CD4-positive, alpha-beta T cell treated with Interleukin-15 for 1 hour (primary cell): ENCODE results near the gene RASSF4.

Experiments
- DNase-seq: peaks from one replicate; pipeline ENCODE4 v3.0.0-alpha.2; 2020

The RASSF4 gene

DNA sequence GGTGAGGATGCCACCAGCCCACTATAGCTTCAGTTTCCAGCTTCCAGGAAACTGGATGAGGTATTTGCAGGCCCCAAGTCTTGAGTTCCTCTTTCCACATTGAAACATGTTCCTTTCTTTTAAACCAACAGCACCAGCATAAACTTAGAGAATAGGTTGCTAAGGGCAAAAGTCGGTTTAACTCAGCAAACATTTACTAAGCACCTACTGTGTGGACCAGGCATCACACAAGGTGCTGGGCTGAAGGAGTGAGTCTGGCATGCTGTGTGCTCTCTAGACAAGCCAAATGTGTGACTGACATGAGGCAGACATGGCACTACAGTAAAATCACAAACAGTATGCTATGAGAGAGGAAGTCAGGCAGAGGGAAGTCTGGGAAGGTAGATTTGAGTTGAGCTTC, 11.0 kb upstream of the RASSF4 start:
- DNase-seq = no peak

DNA sequence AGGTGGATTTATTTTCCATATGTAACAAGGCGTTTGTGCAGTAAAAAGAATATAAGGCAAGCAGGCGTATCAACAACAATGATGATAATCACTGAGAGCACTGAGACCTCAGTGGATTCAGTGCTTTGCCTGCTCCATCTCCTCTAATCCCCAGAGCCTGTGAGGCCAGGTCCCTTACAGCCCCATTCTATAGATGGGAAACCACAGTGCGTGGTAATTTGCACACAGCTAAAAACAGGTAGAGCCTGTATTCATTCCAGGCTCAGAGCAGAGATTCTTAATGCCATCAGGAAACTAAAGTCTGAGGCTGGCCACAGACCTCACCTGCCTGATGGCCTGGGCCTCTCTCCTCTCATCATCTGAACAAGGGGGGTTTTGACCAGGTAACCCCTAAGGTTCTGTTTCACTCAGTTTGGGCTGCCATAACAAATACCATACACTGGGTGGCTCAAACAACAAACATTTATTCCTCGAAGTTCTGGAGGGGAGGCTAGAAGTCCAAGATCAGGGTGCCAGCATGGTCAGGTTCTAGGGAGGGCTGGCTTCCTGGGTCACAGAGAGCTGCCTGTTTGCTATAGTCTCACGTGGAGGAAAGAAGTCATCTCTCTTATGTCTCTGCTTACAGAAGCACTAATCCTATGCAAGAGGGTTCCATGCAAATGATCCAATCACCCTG, 10.3 kb upstream of the RASSF4 start:
- DNase-seq = no peak

DNA sequence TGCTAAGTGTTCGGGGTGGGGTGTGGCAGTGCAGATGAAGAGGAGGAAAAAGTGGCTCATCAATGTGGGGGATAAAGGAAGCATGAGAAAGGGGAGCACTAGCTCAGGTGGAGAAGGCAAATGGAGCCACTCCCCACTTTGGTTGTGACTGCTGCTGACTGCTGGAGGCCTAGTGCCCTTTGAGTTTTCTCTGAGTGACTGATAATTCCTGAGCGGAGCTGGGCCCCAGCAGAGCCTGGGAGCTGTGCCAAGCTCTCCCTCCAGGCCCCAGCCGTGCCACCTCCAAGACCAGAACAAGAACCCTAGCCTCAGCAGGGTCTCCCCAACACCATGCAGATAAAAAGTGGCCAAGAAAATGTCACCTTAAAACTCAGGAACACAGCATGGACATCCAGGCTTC, 9.7 kb upstream of the RASSF4 start:
- DNase-seq = no peak

DNA sequence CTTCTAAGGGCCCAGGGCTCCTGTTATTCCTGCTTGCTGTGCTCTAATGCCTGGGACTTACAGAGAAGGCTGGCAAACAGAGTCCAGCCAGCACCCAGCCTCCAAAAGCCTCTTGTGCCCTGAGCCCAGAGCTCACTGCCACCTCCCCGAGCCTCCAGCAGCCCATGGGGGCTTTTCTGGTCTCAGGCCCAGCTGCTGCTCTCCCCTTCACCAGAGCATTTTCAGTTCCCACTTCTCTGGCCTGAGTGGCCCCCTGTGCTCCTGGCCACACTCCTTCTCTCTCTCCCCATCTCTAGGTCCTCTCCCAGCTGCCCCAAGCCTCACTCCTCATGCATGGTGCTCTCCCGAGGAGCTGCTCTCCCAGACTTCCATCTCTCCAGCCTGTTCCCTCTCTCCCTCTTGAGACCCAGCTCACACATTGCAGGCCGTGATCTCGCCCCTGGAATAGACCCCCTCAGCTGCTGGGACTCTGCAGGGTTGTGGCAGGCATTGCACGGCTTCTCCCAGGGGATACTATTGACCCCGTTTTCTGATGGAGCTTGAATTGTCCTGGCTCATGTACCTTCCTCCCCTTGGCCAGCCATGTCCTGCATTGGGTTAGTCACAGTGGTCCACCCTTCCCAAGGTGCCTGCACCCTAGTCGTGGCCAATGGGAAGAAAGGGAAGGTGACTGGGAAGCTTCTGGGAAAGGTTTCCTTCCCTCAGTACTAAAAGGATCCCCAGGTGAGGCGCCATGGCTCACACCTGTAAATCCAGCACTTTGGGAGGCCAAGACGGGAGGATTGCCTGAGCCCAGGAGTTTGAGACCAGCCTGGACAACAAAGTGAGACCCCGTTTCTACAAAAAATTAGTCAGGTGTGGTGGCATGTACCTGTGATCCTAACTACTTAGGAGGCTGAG, 9.0 kb upstream of the RASSF4 start:
- no peak for DNase-seq

DNA sequence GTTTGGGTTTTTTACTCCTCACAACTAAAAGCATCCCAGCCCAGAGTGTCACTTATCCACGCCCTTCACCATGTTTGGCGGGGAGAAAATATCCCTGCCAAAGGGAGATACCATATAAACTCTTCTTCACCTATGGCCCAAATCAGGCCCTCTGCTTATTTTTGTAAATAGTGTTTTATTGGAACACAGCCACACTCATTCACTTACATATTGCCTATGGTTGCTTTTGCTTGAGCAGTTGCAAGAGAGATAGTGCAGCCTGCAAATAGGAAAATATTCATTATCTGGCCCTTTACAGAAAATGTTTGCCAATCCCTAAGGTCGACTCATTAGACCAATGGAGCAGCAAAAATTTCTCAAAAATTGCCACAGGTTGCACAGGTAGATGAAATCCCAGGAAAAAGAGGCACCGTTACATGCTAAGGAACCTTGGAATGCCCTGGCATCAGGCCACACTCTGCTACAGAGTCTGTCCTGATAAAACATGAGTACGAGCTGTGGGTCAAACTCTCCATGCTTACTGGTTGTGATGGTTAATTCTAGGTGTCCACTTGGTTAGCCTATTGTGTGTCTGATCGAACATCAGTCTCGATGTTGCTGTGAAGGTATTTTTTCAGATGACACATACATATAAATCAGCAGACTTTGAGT, 7.9 kb upstream of the RASSF4 start:
- no peak for DNase-seq

DNA sequence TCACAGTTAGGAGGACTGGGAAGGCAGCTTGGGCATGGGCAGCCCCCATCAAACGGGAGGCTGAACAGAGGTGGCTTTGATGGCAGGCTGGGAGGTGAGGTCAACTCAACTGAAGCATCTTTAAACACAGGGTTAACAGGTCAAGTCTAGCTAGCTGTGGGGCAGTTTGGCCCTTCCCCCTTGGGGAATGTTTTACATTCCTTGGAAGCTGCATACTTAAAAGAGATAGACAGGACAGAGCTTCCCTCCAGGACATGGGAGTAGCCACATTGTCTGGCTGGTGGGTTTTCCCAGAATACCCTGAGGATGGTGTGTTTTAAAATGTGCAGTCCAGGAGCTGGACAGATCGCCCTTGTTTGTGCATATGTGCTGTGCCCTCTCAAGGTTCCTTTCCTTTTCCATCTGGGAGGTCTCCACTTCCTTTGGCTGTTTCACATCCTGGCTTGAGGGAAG, 6.8 kb upstream of the RASSF4 start:
- DNase-seq = no peak

DNA sequence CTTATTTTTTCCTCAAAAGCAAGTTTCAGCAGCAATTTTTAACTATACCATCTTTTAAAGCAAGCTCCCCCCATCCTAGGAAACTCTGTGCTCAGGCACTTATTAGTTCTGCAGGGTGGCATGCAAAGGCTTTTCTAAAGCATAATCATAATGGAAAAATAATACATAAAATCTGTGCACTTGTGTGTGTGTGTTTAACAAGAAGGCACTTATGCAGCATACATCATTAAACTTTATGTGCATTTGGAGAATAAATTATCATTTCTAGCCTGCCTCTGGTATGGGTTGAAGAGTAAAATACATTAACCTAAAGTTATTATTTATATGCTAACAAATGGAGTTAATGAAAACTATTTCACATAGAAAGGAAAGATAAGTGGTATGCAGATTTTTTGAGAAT, 5.6 kb upstream of the RASSF4 start:
- no peak for DNase-seq

DNA sequence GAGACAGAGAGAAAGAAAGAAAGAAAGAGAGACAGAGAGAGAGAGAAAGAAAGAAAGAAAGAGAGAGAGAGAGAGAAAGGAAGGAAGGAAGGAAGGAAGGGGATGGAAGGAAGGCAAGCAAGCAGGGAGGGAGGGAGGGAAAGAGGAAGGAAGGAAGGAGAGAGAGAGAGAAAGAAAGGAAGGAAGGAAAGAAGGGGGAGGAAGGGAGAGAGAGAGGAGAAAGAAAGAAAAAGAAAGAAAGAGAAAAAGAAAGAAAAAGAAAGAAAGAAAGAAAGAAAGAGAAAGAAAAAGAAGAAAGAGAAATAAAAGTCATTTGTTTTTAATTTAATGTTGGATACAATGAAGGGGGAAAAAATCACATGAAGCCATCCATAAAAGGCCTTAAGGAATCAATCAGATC, 4.6 kb upstream of the RASSF4 start:
- no peak for DNase-seq

DNA sequence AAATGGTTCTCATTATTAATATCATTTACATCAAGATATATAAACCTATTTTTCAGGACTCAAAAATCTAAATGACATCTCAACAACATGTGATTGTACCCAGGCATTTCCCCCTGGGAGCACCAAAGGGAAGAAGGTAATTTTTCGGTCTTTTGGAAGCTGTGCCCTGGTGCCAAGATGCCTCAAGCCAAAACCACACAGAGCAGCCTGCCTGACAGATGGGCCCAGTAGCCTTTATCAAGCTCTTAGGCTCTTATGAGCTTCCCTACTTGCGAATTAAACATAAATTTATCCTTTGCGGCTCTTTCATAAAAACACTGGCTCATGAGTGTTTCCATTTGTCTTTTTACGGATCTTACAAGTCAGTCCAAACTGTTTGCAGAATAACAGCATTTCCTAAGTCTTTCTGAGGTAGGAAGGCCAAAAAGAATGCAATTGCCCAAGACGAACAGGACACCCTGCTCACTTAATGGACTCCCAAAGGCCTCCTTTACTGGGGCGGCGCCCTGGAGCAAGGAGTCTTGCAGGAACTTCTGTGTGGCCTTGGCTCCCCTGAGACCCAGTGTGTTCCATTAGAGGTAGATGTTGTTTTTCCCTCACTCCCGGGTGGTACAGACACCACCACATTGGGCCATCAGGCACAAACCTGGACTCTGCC, 4.1 kb upstream of the RASSF4 start:
- DNase-seq = peak; percentile 9

DNA sequence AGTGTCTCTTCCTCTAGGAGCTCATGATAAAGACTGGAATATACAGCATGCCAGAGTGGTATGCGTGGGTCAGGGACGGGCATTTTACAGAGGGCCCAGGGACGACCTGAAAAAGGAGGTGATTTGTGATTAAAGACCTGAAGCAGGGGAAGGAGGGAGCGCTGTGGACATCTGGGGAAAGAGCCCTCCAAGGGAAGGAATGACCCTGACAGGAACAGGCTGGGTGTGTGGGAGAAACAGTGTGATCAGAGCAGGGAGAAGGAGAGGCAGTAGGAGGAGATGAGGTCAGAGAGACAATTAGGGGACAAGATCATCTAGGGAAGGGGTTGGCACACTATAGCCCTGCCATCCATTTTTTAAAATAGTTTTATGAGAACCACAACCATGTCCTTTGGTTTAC, 3.4 kb upstream of the RASSF4 start:
- DNase-seq = no peak

DNA sequence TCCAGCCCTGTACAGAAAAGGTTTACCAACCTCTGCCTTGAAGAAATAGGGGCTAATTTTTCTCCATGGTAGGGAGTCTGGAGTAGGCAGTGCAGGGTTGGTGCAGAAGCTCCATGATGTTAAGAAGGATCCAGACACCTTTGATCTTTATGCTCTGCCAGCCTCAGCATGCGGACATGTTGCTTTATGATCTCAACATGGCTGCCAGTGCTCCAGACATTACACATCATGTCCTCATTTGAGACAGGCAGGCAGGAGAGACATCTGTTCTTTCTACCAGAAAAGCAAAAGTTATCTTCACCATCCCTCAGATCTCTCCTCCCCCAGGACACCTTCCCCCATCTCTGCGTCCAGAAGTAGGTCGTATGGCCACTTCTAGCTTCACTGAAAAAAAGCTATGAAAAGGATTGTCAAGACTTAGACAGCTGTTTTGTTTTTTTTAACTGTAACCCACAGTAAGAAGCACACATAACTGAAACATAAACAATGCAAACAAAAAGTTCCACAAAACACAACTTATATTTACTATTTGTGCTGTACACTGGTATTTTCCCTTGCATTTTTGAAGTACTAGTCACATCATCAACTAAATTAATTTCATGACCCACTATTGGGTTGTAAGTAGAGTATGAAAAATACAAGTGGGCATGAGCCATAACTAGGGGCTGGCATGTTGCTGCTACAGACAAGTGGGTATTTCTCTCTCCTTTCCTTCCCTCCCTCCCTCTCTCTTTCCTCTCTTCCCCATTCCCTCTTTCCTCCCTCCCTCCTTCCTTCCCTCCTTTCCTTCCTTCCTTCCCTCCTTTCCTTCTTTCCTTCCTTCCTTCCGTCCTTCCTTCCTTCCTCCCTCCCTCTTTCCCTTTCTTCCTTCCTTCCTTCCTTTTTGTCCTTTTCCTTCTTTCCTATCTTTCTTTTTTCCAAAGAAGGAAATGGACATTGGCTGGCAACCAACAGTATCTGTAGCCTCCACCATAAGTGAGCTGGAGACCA, 2.6 kb upstream of the RASSF4 start:
- DNase-seq = no peak

DNA sequence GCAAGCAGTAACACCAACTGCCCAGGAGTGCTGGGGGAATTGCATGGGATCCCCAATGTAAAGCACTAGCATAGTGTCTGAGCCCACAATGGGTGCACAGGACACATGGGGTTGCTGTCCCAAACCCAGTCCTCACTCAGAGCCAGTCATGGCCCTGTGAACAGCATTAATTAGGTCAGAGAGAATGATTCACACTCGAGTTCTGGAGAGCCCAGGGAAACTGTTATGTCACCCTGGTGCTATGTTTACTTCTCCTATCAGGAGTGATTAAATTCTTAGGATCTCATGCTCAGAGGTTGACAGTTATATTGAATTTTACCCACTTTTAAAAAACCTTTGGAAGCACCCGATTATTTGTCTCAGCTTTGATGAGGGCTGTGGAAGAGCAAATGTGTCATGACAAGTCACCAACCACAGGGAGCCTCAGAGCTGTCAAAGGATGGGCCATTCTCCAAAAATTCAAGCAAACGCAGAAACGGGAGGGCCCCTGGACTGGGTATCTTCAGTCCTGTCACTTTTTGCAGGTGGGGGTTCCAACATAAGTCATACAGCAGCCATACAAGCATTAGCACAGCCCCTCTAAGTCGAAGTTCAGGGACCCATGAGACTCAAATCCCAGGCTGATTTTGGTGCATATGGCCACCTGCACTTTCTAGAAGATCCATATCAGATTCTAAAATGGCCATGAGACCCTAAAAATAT, 1.3 kb upstream of the RASSF4 start:
- DNase-seq = peak; percentile 26

DNA sequence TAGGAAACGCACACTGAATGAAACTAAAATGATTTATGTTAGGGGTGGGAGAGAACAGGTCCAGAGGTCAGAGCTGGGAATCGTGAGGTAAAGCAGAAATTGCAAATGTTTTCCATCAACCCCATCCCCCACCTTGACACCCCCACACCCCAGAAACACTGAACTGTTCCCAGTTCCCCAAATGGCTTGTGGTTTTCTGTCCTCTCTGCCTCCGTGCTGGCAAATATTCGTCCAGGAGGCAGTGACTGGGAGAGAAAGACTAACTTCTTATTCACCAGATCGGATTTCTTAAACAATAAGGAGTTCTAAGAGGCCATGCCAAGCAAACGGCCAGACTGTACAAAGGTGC, 730 bp upstream of the RASSF4 start:
- no peak for DNase-seq

DNA sequence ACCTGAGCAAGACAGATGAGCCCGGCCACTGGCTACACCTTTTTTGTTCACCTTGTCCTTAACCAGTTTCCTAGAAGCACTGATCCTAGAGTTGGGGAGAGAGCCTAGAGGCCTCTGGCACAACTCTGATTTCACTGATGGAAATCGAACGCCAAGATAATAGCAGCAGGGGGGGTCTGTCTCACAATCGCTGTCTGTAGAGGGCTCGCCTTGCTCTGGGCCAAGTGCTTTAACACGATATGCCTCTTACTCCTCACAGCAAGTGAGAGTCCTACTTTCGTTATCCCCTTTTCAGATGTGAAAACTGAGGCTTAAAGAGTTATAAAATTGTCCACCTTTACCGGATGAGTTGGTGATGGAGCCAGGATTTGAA, 472 bp downstream of the RASSF4 start:
- no peak for DNase-seq

DNA sequence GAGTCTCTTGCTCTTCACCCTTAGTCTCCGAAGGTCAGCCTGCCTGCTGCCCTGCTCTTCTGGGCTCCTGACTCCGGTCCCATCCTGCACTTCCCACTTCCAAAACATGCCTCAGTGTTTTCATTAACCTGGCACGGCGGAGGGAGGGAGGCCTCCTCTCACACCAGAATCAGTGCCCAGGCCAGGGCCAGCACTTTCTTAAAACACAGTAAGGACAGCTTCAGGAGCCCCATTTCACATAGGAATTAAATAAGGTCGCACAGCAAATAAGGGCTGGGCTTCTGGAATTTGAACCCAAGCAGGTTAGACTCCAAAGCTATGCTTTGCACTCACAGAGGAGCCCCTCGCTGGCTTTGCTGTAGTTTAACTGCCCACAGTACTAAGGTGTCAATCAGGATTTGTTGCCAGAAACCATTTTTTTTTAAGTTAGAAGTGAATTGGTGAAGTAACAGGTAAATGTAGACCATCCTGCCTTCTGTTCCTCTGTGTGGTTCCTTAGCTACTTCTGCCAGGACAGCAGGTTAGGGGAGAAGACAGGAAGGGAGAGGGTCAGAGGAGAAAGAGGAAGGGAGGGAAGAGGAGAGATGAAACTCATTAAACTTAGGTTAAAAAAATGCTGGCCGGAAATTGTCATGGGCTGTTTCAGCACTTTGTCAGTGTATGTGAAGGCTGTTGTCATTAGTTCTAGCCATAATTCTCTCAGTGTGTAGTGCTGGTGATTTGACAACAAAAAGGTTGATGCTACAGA, 1.1 kb downstream of the RASSF4 start:
- peak; percentile 4 for DNase-seq

DNA sequence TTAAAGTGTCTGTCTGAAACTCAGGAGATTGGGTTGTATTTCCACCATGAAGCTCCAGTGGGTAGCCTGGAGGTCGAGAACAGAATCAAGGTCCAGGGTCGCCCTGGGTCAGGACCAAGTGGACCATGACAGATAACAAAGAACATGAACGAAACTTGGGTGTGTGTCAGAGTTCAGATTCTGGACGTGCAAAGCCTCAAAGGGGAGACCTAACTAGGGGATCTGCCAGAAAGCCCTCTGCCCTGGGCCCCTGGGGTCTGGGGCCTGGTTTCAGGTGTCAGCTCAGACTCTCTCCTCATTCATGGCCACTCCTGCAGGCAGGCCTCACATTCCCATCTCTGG, 1.6 kb downstream of the RASSF4 start:
- peak; percentile 12 for DNase-seq

DNA sequence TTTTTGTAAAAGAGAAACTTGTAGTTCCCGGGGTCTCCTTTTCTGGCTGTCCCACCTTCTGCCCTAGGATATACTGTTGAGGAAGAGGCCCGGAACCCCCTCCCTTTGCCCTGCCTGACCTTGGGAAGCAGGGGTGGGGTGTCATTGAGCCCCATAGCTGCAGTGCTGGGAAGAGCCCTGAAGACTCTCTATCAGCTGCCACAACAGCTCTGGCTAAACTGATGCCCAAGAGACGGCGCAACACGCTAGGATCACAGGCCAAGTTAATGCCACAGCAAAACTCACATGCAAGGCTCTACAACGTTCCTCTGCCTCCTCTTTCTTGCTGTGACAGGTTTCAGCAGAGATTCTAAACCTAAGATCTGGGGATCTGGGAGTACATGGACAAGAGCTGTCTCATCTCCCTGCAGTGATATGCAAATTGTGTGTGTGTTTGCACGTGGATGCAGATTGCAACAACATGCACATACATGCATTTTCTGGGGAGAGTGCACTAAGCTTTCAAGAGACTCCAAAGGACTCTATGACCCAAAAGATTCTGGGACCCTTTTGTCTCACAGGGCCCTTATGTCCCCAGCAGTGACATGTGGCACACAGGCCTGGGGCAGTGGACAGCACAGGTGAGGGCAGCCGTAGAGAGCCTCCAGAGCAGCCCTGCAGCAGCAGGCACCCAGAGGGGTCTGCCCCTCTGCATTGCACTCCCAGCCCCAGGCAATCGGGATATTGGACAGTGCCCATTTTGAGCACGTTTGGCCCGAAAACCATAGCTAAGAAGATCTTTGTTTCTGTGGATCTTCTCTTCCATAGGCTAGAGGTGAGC, 2.5 kb downstream of the RASSF4 start:
- peak; percentile 7 for DNase-seq

DNA sequence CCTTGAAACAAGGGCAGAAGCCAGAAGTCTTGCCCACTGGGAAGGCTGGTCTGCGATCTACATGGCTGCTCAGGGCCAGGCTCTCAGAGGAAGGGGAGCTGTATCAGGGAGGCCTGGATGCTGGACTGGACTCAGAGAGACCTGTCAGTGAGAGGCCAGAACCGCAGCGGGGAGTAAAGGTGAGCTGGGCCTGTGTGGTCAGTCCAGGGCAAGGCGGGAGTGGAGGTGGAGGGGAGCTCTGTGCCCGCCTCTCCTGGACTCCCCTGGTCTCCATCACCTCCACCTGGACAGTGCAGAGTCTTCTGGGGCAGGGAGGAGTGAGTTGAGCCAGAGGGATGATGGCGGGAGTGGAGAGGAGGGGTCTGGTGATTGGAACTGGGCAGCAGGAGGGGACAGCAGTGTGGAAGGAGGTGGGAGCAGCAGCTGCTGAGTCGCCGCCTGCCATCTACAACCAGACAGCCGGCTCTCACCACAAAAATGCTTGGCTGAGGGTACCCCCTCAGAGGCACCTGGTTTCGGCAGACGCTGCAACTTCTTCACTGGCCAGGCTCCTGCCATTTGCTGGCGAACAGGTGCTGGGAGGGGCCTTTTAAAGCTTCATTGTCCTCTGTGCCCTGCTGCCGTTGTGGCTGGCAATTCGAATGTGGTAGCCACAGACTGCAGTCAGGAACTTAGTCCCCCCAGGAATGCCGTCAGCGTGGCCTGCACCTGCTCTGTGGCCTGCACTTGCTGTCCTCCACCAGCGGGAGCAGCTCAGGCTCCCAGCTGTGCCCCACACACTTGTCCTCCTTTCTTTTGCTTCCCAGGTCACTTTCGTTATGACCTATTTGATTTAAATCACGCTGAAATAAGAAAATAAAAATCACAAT, 3.5 kb downstream of the RASSF4 start:
- DNase-seq = peak; percentile 16
